H1 (cell line): ENCODE measurements around the gene RFLNA. TPM values are rescaled to one million over a fixed set of nuclear protein-coding genes. Genes with fewer than 3 reads are reported as not detected.

Experiments used
- CHD2 ChIP-seq: IDR thresholded peaks from 2 replicates; pipeline ENCODE4 v1.6.1; 2012; ENCODE audit warnings: low read length, improper control_type of control experiment
- RNF2 ChIP-seq: fragments of 200-900, 300-1000 bp; sonication (generic); IDR thresholded peaks from 2 replicates; pipeline ENCODE4 v1.7.1; 2016; ENCODE audit warnings: borderline replicate concordance, low read depth, mild to moderate bottlenecking, antibody characterized with exemption, low read length; ENCODE audit not compliant: poor library complexity, severe bottlenecking; ENCODE audit errors: missing control alignments
- TEAD4 ChIP-seq: IDR thresholded peaks from 2 replicates; pipeline ENCODE4 v1.6.1; 2012; ENCODE audit warnings: low read depth, low read length, inconsistent platforms, mixed read lengths
- polyA plus RNA-seq, 7 experiments: library from polyadenylated mRNA; depleted of rRNA in 3 of 7; stranded (reverse) in 5 of 7; unstranded in 2 of 7; fragments of >200 nt in 5 of 7; fragments of 200-250 nt in 2 of 7; gene quantifications; 1 replicate in 5 of 7; 2 replicates in 1 of 7; 4 replicates in 1 of 7; pipeline versions ENCODE4 v1.2.1 to v1.2.3, GENCODE V29; 2011 to 2013; ENCODE audit warnings: missing spikeins in 2 of 7, mixed read lengths in 2 of 7
- total RNA-seq: library from RNA; stranded (reverse); fragmentation: NEBNext Ultra II Directional; extraction: Animal tissue kit (Norgen Biotek cat#: 25700); gene quantifications from 2 replicates; pipeline ENCODE4 v1.2.1, GENCODE V29; 2021

Gene RFLNA
- total and polyA plus RNA-seq, 2 of the 8 experiments (the other 6 are each of a cell fraction or from before 2014, with no cell fraction given): 6.4 to 6.6 TPM

- no peak for TF ChIP-seq TEAD4
- no peak for TF ChIP-seq CHD2
- no peak for TF ChIP-seq RNF2
Observed at GRCh38 chr12:124359671-124360581, 65.0 kb downstream of the RFLNA start (continued).
